Osteocyte (in vitro differentiated cells): Measurements from ENCODE around the gene CTNNA2. TPM values are rescaled to one million over a fixed set of nuclear protein-coding genes. Genes with fewer than 3 reads are reported as not detected.

Source experiments
- DNase-seq: peaks from one replicate; pipeline ENCODE4 v3.0.0; 2021; ENCODE audit warnings: mixed read lengths; ENCODE audit not compliant: unreplicated experiment; ENCODE audit errors: extremely low spot score
- H3K27ac Mint-ChIP-seq: one replicate; pipeline ENCODE4 v1.8.0; 2021; ENCODE audit warnings: mild to moderate bottlenecking, mixed read lengths; ENCODE audit not compliant: unreplicated experiment
- H3K27me3 Mint-ChIP-seq: one replicate; pipeline ENCODE4 v1.8.0; 2021; ENCODE audit warnings: mixed read lengths; ENCODE audit not compliant: unreplicated experiment
- H3K36me3 Mint-ChIP-seq: one replicate; pipeline ENCODE4 v1.8.0; 2021; ENCODE audit warnings: mixed read lengths; ENCODE audit not compliant: unreplicated experiment
- H3K4me1 Mint-ChIP-seq: one replicate; pipeline ENCODE4 v1.8.0; 2021; ENCODE audit warnings: mixed read lengths; ENCODE audit not compliant: unreplicated experiment
- H3K4me3 Mint-ChIP-seq: one replicate; pipeline ENCODE4 v1.8.0; 2021; ENCODE audit warnings: mild to moderate bottlenecking, moderate library complexity, mixed read lengths; ENCODE audit not compliant: unreplicated experiment
- H3K9me3 Mint-ChIP-seq: one replicate; pipeline ENCODE4 v1.8.0; 2021; ENCODE audit warnings: mixed read lengths; ENCODE audit not compliant: unreplicated experiment
- microRNA-seq: library from miRNA; unstranded; fragments of <30 nt; microRNA quantifications from one replicate; pipeline ENCODE4 v1.1.0, GENCODE V29; 2020; ENCODE audit not compliant: unreplicated experiment
- total RNA-seq: library from RNA; stranded (reverse); gene quantifications from 2 replicates; pipeline ENCODE4 v1.2.1, GENCODE V29; 2021
- TF ChIP-seq, protein P1 (sequence below): fragments of 200-600 bp; sonication (generic); IDR thresholded peaks from 2 replicates; pipeline ENCODE4 v1.5.0; 2021; ENCODE audit warnings: antibody characterized with exemption, mild to moderate bottlenecking, moderate library complexity

CTNNA2 gene
- total RNA-seq, 1 donor from 2014 or later: not detected

GRCh38 chr2:80689106-80689505, 1176.3 kb downstream of the CTNNA2 start:
- Mint-ChIP-seq H3K27me3 (no peaks in the 10 kb centered on the region), H3K9me3 (peaks cover 35% of the 10 kb centered on the region), H3K36me3 (no peaks in the 10 kb centered on the region), H3K27ac (no peak overlapping the region), H3K4me1 (no peaks in the 10 kb centered on the region), H3K4me3 (no peak overlapping the region)
- no peak for DNase-seq
- TF ChIP-seq, protein P1, sequence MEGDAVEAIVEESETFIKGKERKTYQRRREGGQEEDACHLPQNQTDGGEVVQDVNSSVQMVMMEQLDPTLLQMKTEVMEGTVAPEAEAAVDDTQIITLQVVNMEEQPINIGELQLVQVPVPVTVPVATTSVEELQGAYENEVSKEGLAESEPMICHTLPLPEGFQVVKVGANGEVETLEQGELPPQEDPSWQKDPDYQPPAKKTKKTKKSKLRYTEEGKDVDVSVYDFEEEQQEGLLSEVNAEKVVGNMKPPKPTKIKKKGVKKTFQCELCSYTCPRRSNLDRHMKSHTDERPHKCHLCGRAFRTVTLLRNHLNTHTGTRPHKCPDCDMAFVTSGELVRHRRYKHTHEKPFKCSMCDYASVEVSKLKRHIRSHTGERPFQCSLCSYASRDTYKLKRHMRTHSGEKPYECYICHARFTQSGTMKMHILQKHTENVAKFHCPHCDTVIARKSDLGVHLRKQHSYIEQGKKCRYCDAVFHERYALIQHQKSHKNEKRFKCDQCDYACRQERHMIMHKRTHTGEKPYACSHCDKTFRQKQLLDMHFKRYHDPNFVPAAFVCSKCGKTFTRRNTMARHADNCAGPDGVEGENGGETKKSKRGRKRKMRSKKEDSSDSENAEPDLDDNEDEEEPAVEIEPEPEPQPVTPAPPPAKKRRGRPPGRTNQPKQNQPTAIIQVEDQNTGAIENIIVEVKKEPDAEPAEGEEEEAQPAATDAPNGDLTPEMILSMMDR: no peak

Small RNA genes lying within 50 kb of the gene (microRNA-seq; reads per million reads assigned to microRNA genes)
- gene MIR4264 (not detected), gene MIR8080 (not detected)
